H9 (cell line): ENCODE data around the gene B3GNT5. TPM values are rescaled to one million over a fixed set of nuclear protein-coding genes. Genes with fewer than 3 reads are reported as not detected.

Experiments used
- DNase-seq: peaks from one replicate; pipeline ENCODE4 v3.0.0-alpha.2; 2017
- H2AFZ ChIP-seq: one replicate; pipeline ENCODE4 v1.6.1; 2013; ENCODE audit warnings: mild to moderate bottlenecking, low read length, control low read depth, moderate library complexity
- H2AK5ac ChIP-seq: 2 replicates; pipeline ENCODE4 v1.6.1; 2013; ENCODE audit warnings: low read length, control low read depth, mixed read lengths; ENCODE audit not compliant: insufficient read length
- H2BK120ac ChIP-seq: one replicate; pipeline ENCODE4 v1.6.1; 2013; ENCODE audit warnings: low read depth, mild to moderate bottlenecking, low read length, control low read depth, inconsistent platforms; ENCODE audit not compliant: poor library complexity, severe bottlenecking
- H2BK12ac ChIP-seq: 2 replicates; pipeline ENCODE4 v1.6.1; 2013; ENCODE audit warnings: low read length, control low read depth, mixed read lengths, low read depth; ENCODE audit not compliant: insufficient read length
- H2BK15ac ChIP-seq: 2 replicates; pipeline ENCODE4 v1.6.1; 2013; ENCODE audit warnings: low read depth, low read length, control low read depth
- H2BK20ac ChIP-seq: one replicate; pipeline ENCODE4 v1.6.1; 2013; ENCODE audit warnings: low read depth, mild to moderate bottlenecking, low read length, control low read depth, inconsistent platforms; ENCODE audit not compliant: poor library complexity, severe bottlenecking
- H2BK5ac ChIP-seq: 2 replicates; pipeline ENCODE4 v1.6.1; 2013; ENCODE audit warnings: low read length, control low read depth, mixed read lengths; ENCODE audit not compliant: insufficient read length
- H3K14ac ChIP-seq: 2 replicates; pipeline ENCODE4 v1.6.1; 2013; ENCODE audit warnings: low read length, control low read depth; ENCODE audit not compliant: insufficient read depth
- H3K18ac ChIP-seq: 2 replicates; pipeline ENCODE4 v1.6.1; 2013; ENCODE audit warnings: low read depth, mild to moderate bottlenecking, mixed read lengths, low read length, control low read depth; ENCODE audit not compliant: insufficient read length
- H3K23ac ChIP-seq: 2 replicates; pipeline ENCODE4 v1.6.1; 2013; ENCODE audit warnings: low read length, control low read depth, mixed read lengths, low read depth; ENCODE audit not compliant: insufficient read length
- H3K23me2 ChIP-seq: 2 replicates; pipeline ENCODE4 v1.6.1; 2013; ENCODE audit warnings: low read depth, mild to moderate bottlenecking, mixed read lengths, low read length, control low read depth; ENCODE audit not compliant: insufficient read length, poor library complexity, severe bottlenecking
- H3K27ac ChIP-seq: 2 replicates; pipeline ENCODE4 v1.5.1; 2013; ENCODE audit warnings: low read length, control low read depth, mixed read lengths, low read depth; ENCODE audit not compliant: insufficient read length
- H3K27me3 ChIP-seq: 2 replicates; pipeline ENCODE4 v1.6.1; 2013; ENCODE audit warnings: low read length, control low read depth, inconsistent platforms; ENCODE audit not compliant: insufficient read depth
- H3K4ac ChIP-seq: 2 replicates; pipeline ENCODE4 v1.6.1; 2013; ENCODE audit warnings: low read depth, mild to moderate bottlenecking, control low read depth, inconsistent platforms, low read length, moderate library complexity
- H3K4me1 ChIP-seq: 2 replicates; pipeline ENCODE4 v1.6.1; 2013; ENCODE audit warnings: low read length, control low read depth, inconsistent platforms; ENCODE audit not compliant: insufficient read depth
- H3K4me2 ChIP-seq: 2 replicates; pipeline ENCODE4 v1.6.1; 2013; ENCODE audit warnings: low read length, control low read depth, mixed read lengths; ENCODE audit not compliant: insufficient read length, insufficient read depth
- H3K56ac ChIP-seq: 2 replicates; pipeline ENCODE4 v1.6.1; 2013; ENCODE audit warnings: low read depth, mild to moderate bottlenecking, mixed read lengths, low read length, control low read depth; ENCODE audit not compliant: insufficient read length
- H3K79me1 ChIP-seq: 2 replicates; pipeline ENCODE4 v1.6.1; 2013; ENCODE audit warnings: low read depth, mild to moderate bottlenecking, moderate library complexity, low read length, control low read depth, inconsistent platforms; ENCODE audit not compliant: insufficient read depth, poor library complexity, severe bottlenecking
- H3K79me2 ChIP-seq: 2 replicates; pipeline ENCODE4 v1.6.1; 2013; ENCODE audit warnings: low read length, control low read depth, inconsistent platforms; ENCODE audit not compliant: insufficient read depth
- H3K9ac ChIP-seq: 2 replicates; pipeline ENCODE4 v1.6.1; 2013; ENCODE audit warnings: low read length, control low read depth, mixed read lengths; ENCODE audit not compliant: insufficient read length; ENCODE audit errors: extremely low read depth
- H3K9me3 ChIP-seq: one replicate; pipeline ENCODE4 v1.6.1; 2013; ENCODE audit warnings: low read depth, low read length, inconsistent platforms; ENCODE audit not compliant: control insufficient read depth
- H3T11ph ChIP-seq: one replicate; pipeline ENCODE4 v1.6.1; 2013; ENCODE audit warnings: mild to moderate bottlenecking, low read length, control low read depth, inconsistent platforms
- H4K20me1 ChIP-seq: one replicate; pipeline ENCODE4 v1.6.1; 2013; ENCODE audit not compliant: control insufficient read depth, insufficient read length, insufficient read depth
- H4K5ac ChIP-seq: 2 replicates; pipeline ENCODE4 v1.6.1; 2013; ENCODE audit warnings: low read depth, mild to moderate bottlenecking, mixed read lengths, low read length, control low read depth; ENCODE audit not compliant: insufficient read length
- H4K8ac ChIP-seq: replicated peaks from 2 replicates; pipeline ENCODE4 v1.6.1; 2013; ENCODE audit warnings: low read length, control low read depth, mixed read lengths, low read depth; ENCODE audit not compliant: insufficient read length
- H4K91ac ChIP-seq: 2 replicates; pipeline ENCODE4 v1.6.1; 2013; ENCODE audit warnings: low read depth, mild to moderate bottlenecking, moderate library complexity, mixed read lengths, low read length, control low read depth; ENCODE audit not compliant: insufficient read length
- H3K27ac Mint-ChIP-seq, 3 experiments: 2 replicates in 2 of 3; 3 replicates in 1 of 3; pipeline ENCODE4 v1.8.0; 2020 to 2021; ENCODE audit warnings: mixed read lengths in 3 of 3, mild to moderate bottlenecking in 1 of 3, moderate library complexity in 1 of 3
- H3K27me3 Mint-ChIP-seq: 2 replicates; pipeline ENCODE4 v1.8.0; 2021; ENCODE audit warnings: low read depth, mild to moderate bottlenecking, moderate library complexity, mixed read lengths
- H3K36me3 Mint-ChIP-seq, 3 experiments: 2 replicates in 2 of 3; 3 replicates in 1 of 3; pipeline ENCODE4 v1.8.0; 2020 to 2021; ENCODE audit warnings: low read depth in 3 of 3, mixed read lengths in 3 of 3; ENCODE audit not compliant: insufficient read depth in 1 of 3
- H3K4me1 Mint-ChIP-seq, 2 experiments: 2 replicates each; pipeline ENCODE4 v1.8.0; 2020; ENCODE audit warnings: mixed read lengths in 2 of 2
- H3K4me3 Mint-ChIP-seq, 2 experiments: 2 replicates in 1 of 2; 3 replicates in 1 of 2; pipeline ENCODE4 v1.8.0; 2020 to 2021; ENCODE audit warnings: mild to moderate bottlenecking in 2 of 2, mixed read lengths in 2 of 2, moderate library complexity in 1 of 2
- H3K9me3 Mint-ChIP-seq, 2 experiments: 2 replicates in 1 of 2; 3 replicates in 1 of 2; pipeline ENCODE4 v1.8.0; 2020; ENCODE audit warnings: mild to moderate bottlenecking in 2 of 2, mixed read lengths in 2 of 2, moderate library complexity in 1 of 2
- total RNA-seq: library from RNA; stranded (reverse); gene quantifications from 2 replicates; pipeline ENCODE4 v1.2.1, GENCODE V29; 2021
- TF ChIP-seq, protein P1 (sequence below): fragments of 200-600 bp; sonication (generic); conservative IDR thresholded peaks from 3 replicates; pipeline ENCODE4 v1.8.0; 2021; ENCODE audit warnings: antibody characterized with exemption, mild to moderate bottlenecking

Gene B3GNT5
- total RNA-seq, 1 experiment from 2014 or later = 7.3 TPM

DNA sequence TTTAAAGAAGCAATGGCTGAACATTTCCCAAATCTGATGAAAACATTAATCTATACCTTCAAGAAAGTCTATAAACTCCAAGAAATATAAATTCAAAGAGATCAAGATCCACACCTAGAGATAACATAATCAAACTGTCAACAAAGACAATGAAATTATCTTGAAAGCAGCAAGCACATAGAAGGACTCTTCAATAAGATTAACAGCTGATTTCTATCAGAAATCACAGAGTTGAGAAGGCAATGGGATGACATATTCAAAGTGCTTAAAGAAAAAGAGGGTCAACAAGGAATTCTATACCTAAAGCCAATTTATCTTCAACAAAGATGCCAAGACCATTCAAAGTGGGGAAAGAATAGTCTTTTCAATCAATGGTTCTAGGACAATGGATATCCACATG, 49.4 kb upstream of the B3GNT5 start:
- Mint-ChIP-seq H3K4me1 (peaks cover 6 to 9% of the 10 kb centered on the region in 2 experiments), H3K9me3 (peaks cover 13 to 23% of the 10 kb centered on the region in 2 experiments; a peak in 4 of 5 replicates), H3K27ac (no peak overlapping the region), H3K36me3 (peaks cover 3 to 13% (median 7%) of the 10 kb centered on the region in 3 experiments; a peak in 6 of 7 replicates), H3K27me3 (no peaks in the 10 kb centered on the region; the same call in 1 of the 2 replicates), H3K4me3 (no peak overlapping the region)
- Histone ChIP-seq H3K79me2 (no peaks in the 10 kb centered on the region), H3K23ac (no peak overlapping the region), H3K23me2 (no peaks in the 10 kb centered on the region), H2AK5ac (no peak overlapping the region), H4K20me1 (no peaks in the 10 kb centered on the region), H3K18ac (no peak overlapping the region), H3K56ac (no peak overlapping the region), H3T11ph (no peak overlapping the region), H4K91ac (no peak overlapping the region), H3K4me2 (no peak overlapping the region), H3K14ac (no peak overlapping the region), H3K79me1 (no peaks in the 10 kb centered on the region), H3K4ac (no peak overlapping the region), H2AFZ (no peak overlapping the region), H3K9ac (no peak overlapping the region), H3K27me3 (no peaks in the 10 kb centered on the region), H4K8ac (no peak overlapping the region), H2BK15ac (no peak overlapping the region), H2BK5ac (no peak overlapping the region), H2BK20ac (no peak overlapping the region), H2BK120ac (no peak overlapping the region), H3K4me1 (no peaks in the 10 kb centered on the region), H2BK12ac (no peak overlapping the region), H3K9me3 (no peaks in the 10 kb centered on the region), H3K27ac (no peak overlapping the region), H4K5ac (no peak overlapping the region)
- TF ChIP-seq, protein P1, sequence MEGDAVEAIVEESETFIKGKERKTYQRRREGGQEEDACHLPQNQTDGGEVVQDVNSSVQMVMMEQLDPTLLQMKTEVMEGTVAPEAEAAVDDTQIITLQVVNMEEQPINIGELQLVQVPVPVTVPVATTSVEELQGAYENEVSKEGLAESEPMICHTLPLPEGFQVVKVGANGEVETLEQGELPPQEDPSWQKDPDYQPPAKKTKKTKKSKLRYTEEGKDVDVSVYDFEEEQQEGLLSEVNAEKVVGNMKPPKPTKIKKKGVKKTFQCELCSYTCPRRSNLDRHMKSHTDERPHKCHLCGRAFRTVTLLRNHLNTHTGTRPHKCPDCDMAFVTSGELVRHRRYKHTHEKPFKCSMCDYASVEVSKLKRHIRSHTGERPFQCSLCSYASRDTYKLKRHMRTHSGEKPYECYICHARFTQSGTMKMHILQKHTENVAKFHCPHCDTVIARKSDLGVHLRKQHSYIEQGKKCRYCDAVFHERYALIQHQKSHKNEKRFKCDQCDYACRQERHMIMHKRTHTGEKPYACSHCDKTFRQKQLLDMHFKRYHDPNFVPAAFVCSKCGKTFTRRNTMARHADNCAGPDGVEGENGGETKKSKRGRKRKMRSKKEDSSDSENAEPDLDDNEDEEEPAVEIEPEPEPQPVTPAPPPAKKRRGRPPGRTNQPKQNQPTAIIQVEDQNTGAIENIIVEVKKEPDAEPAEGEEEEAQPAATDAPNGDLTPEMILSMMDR = no peak
- no peak for DNase-seq
